ENCODE data around the gene INHBA. TPM values are rescaled to one million over a fixed set of nuclear protein-coding genes. Genes with fewer than 3 reads are reported as not detected.

INHBA gene
- total and polyA plus RNA-seq, 2 of the 4 experiments (the other 2 are of a cell fraction), result 60.2 to 112 TPM

- Histone ChIP-seq H3K4me1 (ENCODE audit: control insufficient read depth, insufficient read depth, low read length) (peaks cover 19% of the 10 kb centered on the region), H2BK15ac (ENCODE audit: low read depth, low read length) (no peak overlapping the region), H2AK5ac (ENCODE audit: low read depth, low read length) (no peak overlapping the region), H3K4ac (ENCODE audit: low read depth, low read length) (no peak overlapping the region), H3K9me1 (ENCODE audit: insufficient read depth, low read length) (peaks cover 29% of the 10 kb centered on the region), H4K5ac (ENCODE audit: low read depth, low read length) (no peak overlapping the region), H3K79me1 (ENCODE audit: low read depth in 1 of 2, low read length in 2 of 2) (peaks cover 10 to 65% of the 10 kb centered on the region in 2 experiments; a peak in 3 of 4 replicates), H3K27me3 (ENCODE audit: control insufficient read depth, insufficient read depth, low read length) (no peaks in the 10 kb centered on the region), H4K91ac (ENCODE audit: insufficient read depth, low read depth, low read length) (no peak overlapping the region), H3K23ac (ENCODE audit: low read depth, low read length) (no peak overlapping the region; the same call in 1 of the 2 replicates), H3K36me3 (ENCODE audit: control insufficient read depth, insufficient read depth, low read length) (peaks cover 37% of the 10 kb centered on the region), H3K9ac (ENCODE audit: low read depth, low read length) (no peak overlapping the region), H3K56ac (ENCODE audit: extremely low read depth, insufficient read depth, low read length) (no peak overlapping the region), H3K4me2 (ENCODE audit: low read depth, low read length) (no peak overlapping the region), H2AFZ (replicated peaks; ENCODE audit: low read length, poor library complexity) (no peak overlapping the region), H2BK120ac (ENCODE audit: low read depth, low read length) (no peak overlapping the region), H4K20me1 (ENCODE audit: insufficient read depth, low read length) (peaks cover 84% of the 10 kb centered on the region), H3K27ac (ENCODE audit: insufficient read depth, low read length) (no peak overlapping the region), H3K18ac (ENCODE audit: low read depth, low read length) (no peak overlapping the region; the same call in 1 of the 2 replicates), H4K8ac (ENCODE audit: low read depth in 2 of 2, low read length in 2 of 2) (no peak overlapping the region), H3K14ac (replicated peaks; ENCODE audit: low read depth, low read length) (no peak overlapping the region), H2BK20ac (ENCODE audit: low read depth, low read length) (no peak overlapping the region), H3K4me3 (ENCODE audit: insufficient read depth, low read depth, low read length) (no peak overlapping the region), H2BK5ac (ENCODE audit: low read depth, low read length, poor library complexity, severe bottlenecking) (peak overlapping the region; percentile 25), H3K9me3 (ENCODE audit: control insufficient read depth, insufficient read depth, low read length) (no peaks in the 10 kb centered on the region), H2AK9ac (replicated peaks; ENCODE audit: low read depth, low read length, poor library complexity) (no peak overlapping the region)
- intact Hi-C loops (cut with micrococcal nuclease), result no loop called here
- DNase-seq (peak; percentile 25), ATAC-seq (ENCODE audit: low read depth) (no peak)
- in situ Hi-C loops (cut with MboI; ENCODE audit: low sequenced_read_pairs), result no loop called here
- no CpG with 5 or more reads among the region's 2 CpGs for WGBS, 2 experiments (ENCODE audit: extremely low coverage in 2 of 2, insufficient read length in 1 of 2)
- CTCF ChIA-PET, result no interaction called here
- no peak for TF ChIP-seq CHD1 (IDR thresholded peaks at IDR 0.05; ENCODE audit: low read depth, low read length)
- TF ChIP-seq POLR2A (IDR thresholded peaks at IDR 0.05; ENCODE audit: low read depth, low read length), result peak; percentile 65; the same call in 1 of the 2 replicates
- no peak for TF ChIP-seq MXI1 (IDR thresholded peaks at IDR 0.05; ENCODE audit: borderline replicate concordance, low read depth, low read length)
- dilution Hi-C loops (cut with HindIII; ENCODE audit: low sequenced_read_pairs, unreplicated experiment), result no loop called here
- TSS peak; percentile 31 for BruUV-seq (replicated peaks)
- POLR2A ChIA-PET (ENCODE audit: unreplicated experiment), result no interaction called here
Measured at GRCh38 chr7:41688906-41689305, 14.0 kb downstream of the INHBA start.

Measured in IMR-90 (cell line).